Measurements from ENCODE around the gene IL17RA. TPM values are rescaled to one million over a fixed set of nuclear protein-coding genes. Genes with fewer than 3 reads are reported as not detected.

Gene IL17RA
- total RNA-seq, 1 experiment from 2014 or later, result 3.6 TPM

DNA sequence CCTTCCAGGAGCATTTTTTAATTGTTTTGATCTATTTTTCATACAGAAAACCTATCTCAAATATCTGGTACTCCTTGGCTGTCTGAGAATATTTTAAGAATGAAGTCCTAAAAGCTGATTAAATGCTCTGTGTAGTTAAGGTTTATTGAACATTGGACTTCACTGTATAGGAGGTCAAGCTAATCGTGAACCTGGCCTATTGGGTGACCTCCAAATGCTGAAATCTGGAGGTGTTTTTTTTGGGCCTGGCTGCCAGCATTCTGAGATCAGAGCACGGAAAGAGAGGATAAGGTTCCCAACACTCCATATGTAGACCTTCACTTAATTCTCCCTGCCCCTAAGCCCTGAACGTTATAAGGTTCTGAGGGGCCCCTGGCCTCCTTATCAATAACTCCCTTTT lies 8.3 kb downstream of the IL17RA start:
- no peak for DNase-seq
- H3K27me3 ChIP-seq (ENCODE audit: control insufficient read depth, insufficient read depth, low read length), result no peaks in the 10 kb centered on the region
- H3K36me3 ChIP-seq (replicated peaks; ENCODE audit: control insufficient read depth, insufficient read depth, low read length), result no peaks in the 10 kb centered on the region
- H3K4me3 ChIP-seq (ENCODE audit: insufficient read depth, low read depth, low read length), result no peak overlapping the region

DNA sequence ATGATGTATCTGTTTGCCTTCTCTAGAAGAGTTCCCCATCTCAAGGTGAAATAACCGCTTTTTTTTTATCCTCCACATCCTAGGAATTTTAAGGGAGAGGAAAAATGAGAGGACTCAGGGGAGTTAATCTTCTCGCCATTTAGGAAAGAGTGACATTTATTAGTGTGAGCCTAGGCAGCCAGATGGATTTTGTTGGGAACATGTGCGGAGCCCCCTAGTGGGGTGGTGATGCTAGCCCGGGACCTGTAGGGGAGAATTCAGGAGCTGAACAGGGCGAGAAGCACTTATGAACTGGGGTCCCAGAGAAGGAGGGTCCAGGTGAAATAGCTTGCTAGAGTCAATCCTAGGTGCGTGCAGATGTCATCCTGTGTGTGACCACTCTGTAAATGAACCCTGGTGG lies 10.7 kb downstream of the IL17RA start:
- peak; percentile 86 for DNase-seq
- no peaks in the 10 kb centered on the region; the same call in 1 of the 2 replicates for H3K36me3 ChIP-seq (replicated peaks; ENCODE audit: control insufficient read depth, insufficient read depth, low read length)
- no peak overlapping the region for H3K4me3 ChIP-seq (ENCODE audit: insufficient read depth, low read depth, low read length)
- H3K27me3 ChIP-seq (ENCODE audit: control insufficient read depth, insufficient read depth, low read length), result no peaks in the 10 kb centered on the region

DNA sequence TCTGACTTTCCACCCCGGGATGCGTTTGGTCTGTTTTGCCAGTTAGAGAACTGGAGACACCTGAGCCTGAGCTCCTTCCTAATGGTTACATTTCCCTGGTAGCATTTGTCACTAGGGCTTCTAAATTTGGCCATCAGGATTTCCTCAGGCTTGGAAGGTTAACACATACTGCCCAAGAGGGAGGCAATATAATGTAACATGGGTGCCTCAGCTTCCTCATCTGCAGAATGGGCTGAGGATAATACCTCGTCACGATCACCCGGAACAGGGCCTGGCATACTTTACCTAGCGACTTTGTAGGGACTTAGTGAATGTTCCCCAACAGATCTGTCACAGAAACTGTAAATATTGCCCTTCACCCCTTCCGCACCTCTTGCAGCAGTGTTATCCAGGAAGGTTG lies 11.3 kb downstream of the IL17RA start:
- H3K4me3 ChIP-seq (ENCODE audit: insufficient read depth, low read depth, low read length), result no peak overlapping the region
- peak; percentile 9 for DNase-seq
- H3K27me3 ChIP-seq (ENCODE audit: control insufficient read depth, insufficient read depth, low read length), result no peaks in the 10 kb centered on the region
- H3K36me3 ChIP-seq (replicated peaks; ENCODE audit: control insufficient read depth, insufficient read depth, low read length), result no peaks in the 10 kb centered on the region; the same call in 1 of the 2 replicates

DNA sequence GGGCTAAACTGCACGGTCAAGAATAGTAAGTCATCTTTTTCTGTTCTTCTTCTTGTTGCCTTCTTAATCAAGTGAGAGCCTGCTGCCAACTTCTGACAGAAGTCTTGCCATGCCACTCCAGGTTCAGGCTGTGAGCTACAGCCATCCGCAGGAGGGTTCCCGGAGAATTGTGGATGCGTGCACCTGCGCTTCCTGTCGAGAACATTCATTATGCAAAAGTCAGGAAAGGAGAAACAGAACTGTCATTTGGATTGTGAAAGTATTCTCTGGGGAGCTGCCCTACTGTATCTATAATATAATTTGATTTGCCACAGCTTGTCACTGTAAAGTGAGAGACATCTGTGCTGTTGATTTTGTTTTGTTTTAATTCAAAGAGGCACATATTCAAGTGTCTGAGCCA lies 12.3 kb downstream of the IL17RA start:
- Histone ChIP-seq H3K27me3 (ENCODE audit: control insufficient read depth, insufficient read depth, low read length) (no peaks in the 10 kb centered on the region), H3K4me3 (ENCODE audit: insufficient read depth, low read depth, low read length) (no peak overlapping the region), H3K36me3 (replicated peaks; ENCODE audit: control insufficient read depth, insufficient read depth, low read length) (peaks cover 1% of the 10 kb centered on the region; the same call in 1 of the 2 replicates)
- DNase-seq, result peak; percentile 14

DNA sequence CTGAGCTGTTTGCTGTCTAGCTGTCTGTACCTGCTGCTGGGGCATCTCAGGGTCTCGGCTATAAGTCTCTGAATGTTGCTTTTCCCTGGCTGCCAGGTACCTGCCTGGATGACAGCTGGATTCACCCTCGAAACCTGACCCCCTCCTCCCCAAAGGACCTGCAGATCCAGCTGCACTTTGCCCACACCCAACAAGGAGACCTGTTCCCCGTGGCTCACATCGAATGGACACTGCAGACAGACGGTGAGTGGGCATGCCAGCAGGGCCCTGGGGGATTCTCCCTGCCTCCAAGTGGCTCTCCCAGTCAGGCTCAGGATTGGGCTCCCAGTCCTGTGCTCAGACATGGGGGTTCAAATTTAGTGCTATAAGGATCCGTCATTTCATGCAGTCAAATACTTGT lies 12.9 kb downstream of the IL17RA start:
- Histone ChIP-seq H3K4me3 (ENCODE audit: insufficient read depth, low read depth, low read length) (no peak overlapping the region), H3K36me3 (replicated peaks; ENCODE audit: control insufficient read depth, insufficient read depth, low read length) (peaks cover 1% of the 10 kb centered on the region), H3K27me3 (ENCODE audit: control insufficient read depth, insufficient read depth, low read length) (no peaks in the 10 kb centered on the region)
- peak; percentile 18 for DNase-seq

DNA sequence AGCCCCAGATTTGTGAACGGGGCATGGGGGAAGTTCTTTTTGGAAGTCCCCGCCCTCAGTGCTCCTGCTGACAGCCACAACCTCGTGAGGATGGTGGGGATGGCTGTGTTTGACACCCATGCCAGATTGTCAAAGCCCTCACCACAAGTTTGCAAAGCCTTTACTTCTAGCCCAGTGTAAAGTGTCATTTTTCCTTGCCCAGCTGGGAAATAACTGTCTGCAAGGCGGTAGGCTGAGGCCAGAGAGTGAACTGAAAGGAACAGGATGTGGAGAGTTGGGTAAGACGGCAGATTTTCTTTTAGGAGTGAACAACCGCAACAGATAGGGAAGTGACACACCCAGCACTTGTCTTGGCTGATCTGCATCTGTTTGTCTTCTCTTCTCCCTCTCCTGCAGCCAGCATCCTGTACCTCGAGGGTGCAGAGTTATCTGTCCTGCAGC lies 13.6 kb downstream of the IL17RA start:
- DNase-seq, result no peak
- Histone ChIP-seq H3K4me3 (ENCODE audit: insufficient read depth, low read depth, low read length) (no peak overlapping the region), H3K36me3 (replicated peaks; ENCODE audit: control insufficient read depth, insufficient read depth, low read length) (peaks cover 1% of the 10 kb centered on the region), H3K27me3 (ENCODE audit: control insufficient read depth, insufficient read depth, low read length) (no peaks in the 10 kb centered on the region)

DNA sequence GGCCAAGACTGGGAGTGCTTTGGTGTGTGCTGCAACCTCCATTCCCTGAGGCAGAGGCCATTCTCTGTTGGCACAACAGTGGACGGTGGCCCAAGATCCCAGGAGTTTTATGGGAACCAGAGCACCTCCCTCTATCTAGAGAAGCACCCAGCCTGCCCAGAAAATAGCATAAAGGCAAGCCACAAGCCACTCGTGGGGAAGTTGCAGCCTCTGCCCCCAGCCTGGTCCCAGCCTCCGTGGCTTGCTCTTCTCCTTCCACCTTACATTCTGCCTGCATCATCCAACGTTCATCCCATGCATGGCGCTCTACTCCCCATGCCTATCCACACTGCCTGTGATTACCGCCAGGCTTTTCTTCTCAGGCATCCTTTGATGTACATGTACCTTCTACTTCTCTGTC lies 15.8 kb downstream of the IL17RA start:
- peak; percentile 11 for DNase-seq
- Histone ChIP-seq H3K4me3 (ENCODE audit: insufficient read depth, low read depth, low read length) (no peak overlapping the region), H3K27me3 (ENCODE audit: control insufficient read depth, insufficient read depth, low read length) (no peaks in the 10 kb centered on the region), H3K36me3 (replicated peaks; ENCODE audit: control insufficient read depth, insufficient read depth, low read length) (peaks cover 1% of the 10 kb centered on the region)

DNA sequence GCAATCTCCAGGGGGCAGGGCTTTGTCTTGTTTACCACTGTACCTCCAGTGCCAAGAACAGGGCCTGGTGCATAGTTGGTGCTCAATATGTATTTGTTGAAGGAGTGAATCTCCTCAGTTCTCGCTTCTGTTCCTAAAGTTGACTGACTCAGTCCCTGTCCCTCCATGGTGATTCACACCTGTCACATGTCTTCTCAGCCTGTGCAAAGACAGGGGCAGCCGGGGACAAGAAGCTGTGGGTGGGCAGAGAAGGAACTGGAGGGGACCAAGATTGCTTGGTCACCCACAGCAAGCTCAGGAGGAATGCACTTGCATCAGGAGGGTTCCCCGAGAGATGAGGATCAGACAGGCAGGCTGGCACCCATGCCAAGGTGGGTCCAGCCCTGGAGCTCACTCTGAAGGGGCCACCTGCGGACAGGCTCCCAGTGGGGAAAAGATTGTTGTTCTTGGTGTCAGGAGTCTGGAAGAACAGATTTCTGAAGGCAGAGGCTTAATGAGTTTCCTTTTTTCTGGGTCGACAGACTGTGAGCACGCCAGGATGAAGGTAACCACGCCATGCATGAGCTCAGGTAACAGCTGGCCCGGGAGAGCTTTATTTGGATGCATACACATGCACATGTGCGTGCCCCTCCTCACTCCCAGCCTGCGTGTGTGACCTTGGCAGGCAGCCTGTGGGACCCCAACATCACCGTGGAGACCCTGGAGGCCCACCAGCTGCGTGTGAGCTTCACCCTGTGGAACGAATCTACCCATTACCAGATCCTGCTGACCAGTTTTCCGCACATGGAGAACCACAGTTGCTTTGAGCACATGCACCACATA lies 16.9 kb downstream of the IL17RA start:
- Histone ChIP-seq H3K27me3 (ENCODE audit: control insufficient read depth, insufficient read depth, low read length) (no peaks in the 10 kb centered on the region), H3K4me3 (ENCODE audit: insufficient read depth, low read depth, low read length) (no peak overlapping the region), H3K36me3 (replicated peaks; ENCODE audit: control insufficient read depth, insufficient read depth, low read length) (peaks cover 1% of the 10 kb centered on the region)
- no peak for DNase-seq

DNA sequence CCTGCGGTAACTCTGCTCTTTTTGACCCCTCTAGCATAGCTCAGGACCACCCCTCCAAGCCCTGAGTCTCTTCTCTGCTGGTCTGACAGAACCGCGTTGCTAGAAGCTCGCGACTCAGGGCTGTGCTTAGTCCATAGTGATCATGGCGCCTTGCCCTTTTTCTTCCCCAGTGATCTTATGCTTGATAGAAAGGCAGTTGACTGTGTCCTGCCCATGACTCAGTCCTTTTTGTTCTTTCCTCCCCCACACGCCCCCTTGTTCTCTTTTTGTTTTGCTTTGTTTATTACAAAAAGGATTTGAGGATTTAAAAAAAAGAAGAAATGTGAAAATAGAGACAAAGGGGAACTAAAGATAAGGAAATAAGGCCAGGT lies 17.5 kb downstream of the IL17RA start:
- DNase-seq, result peak; percentile 28

DNA sequence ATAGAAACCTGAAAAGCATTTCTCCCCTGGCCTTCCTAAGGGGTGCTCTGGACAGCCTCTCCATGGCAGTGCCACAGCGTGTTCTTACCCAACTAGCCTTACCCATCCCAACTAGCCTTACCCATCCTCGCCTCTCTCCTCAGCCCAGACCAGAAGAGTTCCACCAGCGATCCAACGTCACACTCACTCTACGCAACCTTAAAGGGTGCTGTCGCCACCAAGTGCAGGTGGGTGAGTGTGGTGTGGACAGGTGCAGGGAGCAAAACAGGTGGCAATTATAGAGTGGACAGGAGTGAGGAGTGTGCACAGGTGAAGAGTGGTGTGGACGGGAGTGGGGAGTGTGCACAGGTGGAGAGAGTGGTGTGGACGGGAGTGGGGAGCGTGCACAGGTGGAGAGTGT lies 18.6 kb downstream of the IL17RA start:
- DNase-seq, result peak; percentile 30
- no peaks in the 10 kb centered on the region for H3K27me3 ChIP-seq (ENCODE audit: control insufficient read depth, insufficient read depth, low read length)
- H3K4me3 ChIP-seq (ENCODE audit: insufficient read depth, low read depth, low read length), result no peak overlapping the region
- H3K36me3 ChIP-seq (replicated peaks; ENCODE audit: control insufficient read depth, insufficient read depth, low read length), result peaks cover 1% of the 10 kb centered on the region

More for the DNA sequence above, 17.5 kb downstream of the IL17RA start:
- Histone ChIP-seq H3K36me3 (replicated peaks; ENCODE audit: control insufficient read depth, insufficient read depth, low read length) (peaks cover 1% of the 10 kb centered on the region), H3K4me3 (ENCODE audit: insufficient read depth, low read depth, low read length) (no peak overlapping the region), H3K27me3 (ENCODE audit: control insufficient read depth, insufficient read depth, low read length) (no peaks in the 10 kb centered on the region)

DNA sequence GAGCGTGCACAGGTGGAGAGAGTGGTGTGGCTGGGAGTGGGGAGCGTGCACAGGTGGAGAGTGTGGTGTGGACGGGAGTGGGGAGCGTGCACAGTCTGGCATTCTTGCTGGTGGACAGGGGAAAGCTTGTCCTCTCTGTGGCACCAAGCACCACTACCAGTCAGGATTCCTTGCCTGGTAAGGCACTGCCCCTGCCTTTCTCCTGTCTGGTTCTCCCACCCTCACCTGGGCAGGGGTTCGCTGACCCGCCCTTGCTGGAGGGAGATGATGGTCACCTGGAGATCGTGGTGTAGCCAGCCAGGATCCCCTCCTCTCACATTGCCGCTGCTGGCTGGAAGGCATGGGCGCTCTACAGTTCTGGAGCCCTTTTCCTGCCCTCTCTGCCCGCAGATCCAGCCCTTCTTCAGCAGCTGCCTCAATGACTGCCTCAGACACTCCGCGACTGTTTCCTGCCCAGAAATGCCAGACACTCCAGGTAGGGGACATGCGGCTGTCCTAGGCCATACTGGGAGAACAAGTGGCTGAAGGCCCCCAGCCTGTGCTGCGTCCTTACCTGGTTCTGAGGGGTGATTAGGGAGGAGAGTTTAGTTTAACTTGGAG lies 19.6 kb downstream of the IL17RA start:
- Histone ChIP-seq H3K4me3 (ENCODE audit: insufficient read depth, low read depth, low read length) (no peak overlapping the region), H3K36me3 (replicated peaks; ENCODE audit: control insufficient read depth, insufficient read depth, low read length) (peaks cover 1% of the 10 kb centered on the region; the same call in 1 of the 2 replicates), H3K27me3 (ENCODE audit: control insufficient read depth, insufficient read depth, low read length) (no peaks in the 10 kb centered on the region)
- peak; percentile 44 for DNase-seq

DNA sequence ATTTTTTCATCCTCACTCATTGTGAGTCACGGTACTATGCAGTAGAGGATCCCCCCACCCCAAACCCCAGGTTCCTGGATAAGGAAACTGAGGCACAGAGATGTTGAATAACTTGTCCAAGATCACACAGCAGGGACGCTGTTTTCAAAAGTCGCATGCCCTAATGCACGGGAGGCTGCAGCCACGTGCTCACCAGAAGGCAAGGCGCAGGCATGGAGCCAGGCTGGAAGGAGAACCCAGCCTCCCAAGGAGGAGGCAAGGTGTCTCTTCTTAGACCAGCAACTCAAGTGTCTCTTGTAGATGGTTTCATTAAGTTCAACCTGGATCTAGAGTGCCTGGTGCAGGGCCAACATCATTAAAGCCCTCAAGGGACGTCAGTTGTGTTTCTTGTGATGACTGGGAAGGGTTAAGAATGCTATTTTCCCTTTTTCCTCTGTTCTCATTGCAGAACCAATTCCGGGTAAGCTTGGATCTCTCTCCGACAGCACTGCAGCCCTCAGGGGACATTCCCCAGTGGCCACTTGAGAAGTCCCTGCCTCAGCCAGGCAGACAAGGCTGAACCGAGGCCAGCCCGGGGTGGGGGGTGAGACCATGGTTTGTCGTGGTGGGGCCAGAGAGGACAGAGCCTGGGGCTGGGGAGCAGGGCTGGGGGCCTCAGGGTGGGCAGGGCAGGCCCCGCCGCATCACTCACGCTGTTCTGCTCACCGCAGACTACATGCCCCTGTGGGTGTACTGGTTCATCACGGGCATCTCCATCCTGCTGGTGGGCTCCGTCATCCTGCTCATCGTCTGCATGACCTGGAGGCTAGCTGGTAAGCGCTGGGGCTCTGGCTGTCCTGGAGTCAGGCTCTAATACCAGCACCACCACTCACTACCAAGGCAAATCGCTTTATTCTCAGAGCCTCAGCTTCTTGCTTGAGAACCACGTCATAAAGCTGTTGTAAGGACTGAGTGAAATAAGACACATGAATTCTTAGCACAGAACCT lies 20.6 kb downstream of the IL17RA start:
- Histone ChIP-seq H3K4me3 (ENCODE audit: insufficient read depth, low read depth, low read length) (no peak overlapping the region), H3K27me3 (ENCODE audit: control insufficient read depth, insufficient read depth, low read length) (no peaks in the 10 kb centered on the region), H3K36me3 (replicated peaks; ENCODE audit: control insufficient read depth, insufficient read depth, low read length) (peaks cover 1% of the 10 kb centered on the region; the same call in 1 of the 2 replicates)
- peak; percentile 36 for DNase-seq

DNA sequence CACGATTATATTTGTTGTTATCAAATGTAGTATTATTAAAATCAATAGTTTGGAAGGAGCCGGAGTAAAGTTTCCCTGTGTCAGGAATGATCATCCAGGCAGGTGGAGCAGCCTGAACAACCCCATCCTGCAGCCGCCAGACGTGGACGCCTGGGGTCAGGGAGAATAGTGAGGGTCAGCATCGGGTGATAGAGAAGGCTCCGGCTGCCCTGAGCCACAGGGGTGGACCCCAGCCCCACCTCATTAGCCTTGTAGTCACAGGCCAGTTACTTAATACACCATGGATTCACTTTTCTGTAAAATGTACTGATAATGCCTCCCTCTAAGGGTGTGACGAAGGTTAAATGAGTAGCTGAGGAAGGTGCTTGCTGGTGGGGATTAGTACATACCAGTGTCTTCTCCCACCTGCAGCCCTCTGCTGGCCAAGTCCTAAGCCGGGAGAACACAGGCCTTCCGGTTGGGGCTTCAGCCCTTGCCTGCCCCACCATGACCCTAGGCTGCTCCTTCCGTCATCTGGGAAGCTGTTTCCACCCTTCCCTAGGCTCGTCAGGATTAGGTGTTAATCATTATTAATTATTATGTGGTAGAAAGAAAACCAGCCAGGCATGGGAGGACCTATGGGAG lies 21.5 kb downstream of the IL17RA start:
- peak; percentile 85 for DNase-seq

More for the DNA sequence above, 21.5 kb downstream of the IL17RA start:
- H3K27me3 ChIP-seq (ENCODE audit: control insufficient read depth, insufficient read depth, low read length), result no peaks in the 10 kb centered on the region
- no peak overlapping the region for H3K4me3 ChIP-seq (ENCODE audit: insufficient read depth, low read depth, low read length)
- peaks cover 1% of the 10 kb centered on the region; the same call in 1 of the 2 replicates for H3K36me3 ChIP-seq (replicated peaks; ENCODE audit: control insufficient read depth, insufficient read depth, low read length)

Data from H7 (cell line).